ENCODE results near the gene OR9G1.
"Not testable (repeated sequence)": the region's sequence is repeated elsewhere in the genome, so short reads cannot be mapped to it uniquely, and the experiment has no call there.

OR9G1 gene, protein sequence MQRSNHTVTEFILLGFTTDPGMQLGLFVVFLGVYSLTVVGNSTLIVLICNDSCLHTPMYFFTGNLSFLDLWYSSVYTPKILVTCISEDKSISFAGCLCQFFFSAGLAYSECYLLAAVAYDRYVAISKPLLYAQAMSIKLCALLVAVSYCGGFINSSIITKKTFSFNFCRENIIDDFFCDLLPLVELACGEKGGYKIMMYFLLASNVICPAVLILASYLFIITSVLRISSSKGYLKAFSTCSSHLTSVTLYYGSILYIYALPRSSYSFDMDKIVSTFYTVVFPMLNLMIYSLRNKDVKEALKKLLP

DNA sequence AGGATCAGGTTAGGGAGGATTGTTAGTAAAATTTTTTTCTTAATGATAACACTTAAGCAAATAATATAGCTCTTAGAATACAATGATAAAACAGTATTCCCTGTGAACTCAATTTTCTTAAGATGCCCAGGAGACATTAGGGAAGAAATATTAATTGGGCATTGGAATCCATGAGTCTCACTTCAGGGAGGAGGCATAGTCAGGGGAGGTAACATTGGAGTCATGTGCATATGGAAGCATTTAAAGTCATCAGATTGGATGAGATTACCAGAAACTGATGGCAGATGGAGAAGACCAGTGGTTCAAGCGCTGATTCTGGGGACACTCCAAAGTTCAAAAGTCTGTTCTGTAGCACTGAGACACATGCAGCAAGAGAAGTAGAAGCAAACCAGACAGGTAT lies at the start of gene OR9G1:
OR9G1 (plus strand) TSS at position 301 of the 400 bp plus-strand sequence. CDS start 1,293 bp downstream, outside the sequence.
- no peak for DNase-seq (ENCODE audit: low read depth)

DNA sequence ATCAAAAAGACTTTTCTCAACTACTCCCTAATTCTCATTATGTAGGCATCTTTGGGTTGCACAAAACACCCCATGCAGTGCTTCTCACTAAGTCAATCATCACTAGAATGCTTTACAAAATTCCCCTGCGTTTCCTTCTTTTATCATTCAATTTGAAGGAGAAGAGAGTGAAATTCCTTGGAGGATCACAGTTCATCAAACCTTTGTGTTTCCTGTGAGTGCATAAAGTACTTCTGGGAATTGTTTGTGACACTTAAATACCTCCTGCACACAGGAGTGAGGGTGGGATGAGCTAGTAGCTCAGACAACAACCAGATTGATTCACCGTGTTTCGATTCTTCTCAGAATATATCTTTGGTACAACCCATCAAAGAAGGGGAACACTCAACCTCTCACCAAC lies 39.1 kb upstream of the OR9G1 start:
- no peak for DNase-seq (ENCODE audit: low read depth)

GRCh38 chr11:56663386-56663785 lies 35.5 kb upstream of the OR9G1 start, which contains the start of gene OR5AR1:
OR5AR1 (plus strand) TSS chr11:56663686; CDS start chr11:56663686, 0 bp downstream.
- DNase-seq (ENCODE audit: low read depth), result no peak

- no peak for DNase-seq (ENCODE audit: low read depth)
These were observed 27.9 kb upstream of the OR9G1 start for GRCh38 chr11:56670984-56671383.

DNA sequence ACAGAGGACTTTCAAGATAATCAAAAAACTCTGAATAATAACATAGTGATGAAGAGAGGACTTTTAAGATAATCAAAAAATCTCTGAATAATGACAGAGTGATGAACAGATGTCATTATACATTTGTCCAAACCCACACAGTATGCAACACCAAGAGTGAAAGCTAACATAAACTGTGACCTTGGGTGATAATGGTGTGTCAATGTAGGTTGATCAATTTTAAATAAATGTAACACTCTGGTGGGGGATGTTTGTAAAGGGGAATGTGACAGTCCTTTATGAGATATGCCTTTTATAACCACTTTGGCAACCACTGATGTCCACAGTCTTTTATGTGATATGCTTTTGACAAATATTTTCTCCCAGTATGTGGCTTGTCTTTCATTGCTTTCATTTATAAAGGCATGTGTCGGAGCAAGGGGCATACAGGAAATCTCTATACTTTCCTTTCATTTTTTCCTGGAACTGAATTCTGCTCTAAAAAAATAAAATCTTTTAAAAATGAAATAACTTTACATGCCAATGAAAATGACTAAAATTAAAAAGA lies 10.3 kb upstream of the OR9G1 start:
- no peak for DNase-seq (ENCODE audit: low read depth)

DNA sequence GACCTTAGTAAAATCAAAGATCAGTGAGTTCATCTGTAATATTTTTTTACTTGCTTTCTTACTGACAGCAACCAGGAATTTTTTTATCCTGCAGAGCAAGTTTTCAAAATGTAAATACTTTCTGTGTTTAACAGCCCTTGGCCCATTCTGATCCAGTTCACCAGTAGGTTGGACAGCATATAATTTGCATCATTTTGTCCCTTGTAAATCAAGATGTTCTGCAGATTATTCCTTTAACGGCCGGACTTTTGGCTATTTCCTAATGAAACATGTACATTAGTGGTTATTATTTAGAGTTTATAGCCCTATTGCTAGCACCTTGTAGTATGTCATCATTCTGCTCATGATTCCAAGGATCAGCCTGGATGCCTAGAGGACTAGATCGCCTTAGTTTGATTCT lies 7.7 kb upstream of the OR9G1 start:
- DNase-seq (ENCODE audit: low read depth), result not testable (repeated sequence)

DNA sequence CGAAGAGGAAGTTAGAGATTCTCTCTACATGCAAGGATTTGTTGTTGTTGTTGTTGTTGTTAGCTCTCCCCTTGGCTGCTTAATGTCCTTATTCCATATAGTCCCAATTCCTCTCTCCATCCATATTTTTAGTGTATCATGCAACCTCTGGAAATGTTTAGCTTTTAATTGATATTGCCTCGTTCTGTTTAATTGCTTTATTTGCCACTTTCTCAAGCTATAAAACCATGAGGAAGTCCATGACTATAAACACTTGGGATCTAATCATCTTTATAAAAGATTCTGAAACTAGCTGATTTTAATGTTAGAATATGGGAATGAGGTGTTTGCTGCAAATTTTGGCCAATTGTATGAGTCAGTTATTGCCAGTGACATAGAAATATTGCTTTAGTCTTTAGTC lies 5.5 kb upstream of the OR9G1 start:
- DNase-seq (ENCODE audit: low read depth), result no peak

GRCh38 chr11:56700242-56700913 lies 1.5 kb downstream of the OR9G1 start:
- DNase-seq (ENCODE audit: low read depth), result no peak

DNA sequence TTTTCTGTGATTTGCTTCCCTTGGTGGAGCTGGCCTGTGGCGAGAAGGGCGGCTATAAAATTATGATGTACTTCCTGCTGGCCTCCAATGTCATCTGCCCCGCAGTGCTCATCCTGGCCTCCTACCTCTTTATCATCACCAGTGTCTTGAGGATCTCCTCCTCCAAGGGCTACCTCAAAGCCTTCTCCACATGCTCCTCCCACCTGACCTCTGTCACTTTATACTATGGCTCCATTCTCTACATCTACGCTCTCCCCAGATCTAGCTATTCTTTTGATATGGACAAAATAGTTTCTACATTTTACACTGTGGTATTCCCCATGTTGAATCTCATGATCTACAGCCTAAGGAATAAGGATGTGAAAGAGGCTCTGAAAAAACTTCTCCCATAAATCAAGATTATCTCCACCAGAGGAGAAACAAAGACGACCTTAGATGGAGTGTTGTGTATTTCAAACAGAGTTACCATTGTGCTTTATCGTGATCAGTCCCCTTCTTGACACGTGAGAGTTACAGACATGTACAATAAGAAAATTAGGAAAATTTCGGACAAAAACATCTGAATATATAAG lies 2.1 kb downstream of the OR9G1 start:
- no peak for DNase-seq (ENCODE audit: low read depth)

GRCh38 chr11:56705784-56706396 lies 7.0 kb downstream of the OR9G1 start:
- no peak for DNase-seq (ENCODE audit: low read depth)

GRCh38 chr11:56706486-56706885 lies 7.6 kb downstream of the OR9G1 start:
- no peak for DNase-seq (ENCODE audit: low read depth)

DNA sequence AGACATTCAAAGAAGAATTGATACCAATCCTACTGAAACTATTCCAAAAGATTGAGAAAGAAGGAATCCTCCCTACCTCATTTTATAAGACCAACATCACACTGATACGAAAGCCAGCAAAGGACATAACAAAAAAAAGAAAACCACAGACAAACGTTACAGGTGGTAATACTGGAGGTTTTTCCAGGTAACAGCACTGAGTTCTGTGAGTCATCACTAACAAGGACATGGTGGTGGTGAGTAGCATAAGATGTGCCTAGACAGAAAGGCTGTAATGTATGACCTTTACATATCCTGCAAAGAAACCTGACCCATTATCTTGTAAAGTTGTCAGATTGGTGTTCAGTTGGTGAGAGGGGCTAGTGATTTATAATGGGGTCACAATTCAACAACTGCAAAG lies 15.3 kb downstream of the OR9G1 start:
- DNase-seq (ENCODE audit: low read depth), result no peak

DNA sequence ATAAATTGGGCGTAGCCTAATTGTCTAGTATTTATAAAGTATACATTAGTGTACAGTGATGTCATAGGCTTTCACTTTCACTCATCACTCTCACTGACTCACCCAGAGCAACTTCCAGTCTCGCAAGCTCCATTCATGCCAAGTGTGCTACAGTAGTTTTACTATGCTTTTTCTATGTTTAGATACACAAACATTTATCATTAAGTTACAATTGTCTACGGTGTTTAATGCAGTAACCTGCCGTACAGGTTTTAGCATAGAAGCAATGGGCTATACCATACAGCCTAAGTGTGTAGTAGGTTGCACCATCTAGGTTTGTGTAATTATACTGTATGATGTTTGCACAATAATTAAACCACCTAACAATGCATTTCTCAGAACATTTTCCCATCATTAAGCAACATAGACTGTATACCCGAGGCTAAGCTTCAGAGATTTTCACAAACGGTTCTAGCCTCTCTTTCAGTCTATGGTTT lies 17.5 kb downstream of the OR9G1 start:
- no peak for DNase-seq (ENCODE audit: low read depth)

GRCh38 chr11:56720513-56720912 lies 21.6 kb downstream of the OR9G1 start:
- no peak for DNase-seq (ENCODE audit: low read depth)

- DNase-seq (ENCODE audit: low read depth), result no peak
These were observed 41.2 kb downstream of the OR9G1 start for GRCh38 chr11:56740107-56740506.

DNA sequence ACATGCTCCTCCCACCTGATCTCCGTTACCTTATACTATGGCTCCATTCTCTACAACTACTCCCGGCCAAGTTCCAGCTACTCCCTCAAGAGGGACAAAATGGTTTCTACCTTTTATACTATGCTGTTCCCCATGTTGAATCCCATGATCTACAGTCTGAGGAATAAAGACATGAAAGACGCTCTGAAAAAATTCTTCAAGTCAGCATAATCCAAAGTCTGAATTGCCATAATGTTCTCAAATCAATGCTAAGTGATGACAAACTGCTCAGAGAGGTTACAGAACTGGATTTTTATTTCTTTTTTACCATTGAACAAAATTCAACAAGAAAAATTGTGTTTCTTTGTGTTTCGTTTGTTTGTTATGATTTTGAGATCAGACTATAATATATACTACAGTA lies 42.0 kb downstream of the OR9G1 start:
- no peak for DNase-seq (ENCODE audit: low read depth)

DNA sequence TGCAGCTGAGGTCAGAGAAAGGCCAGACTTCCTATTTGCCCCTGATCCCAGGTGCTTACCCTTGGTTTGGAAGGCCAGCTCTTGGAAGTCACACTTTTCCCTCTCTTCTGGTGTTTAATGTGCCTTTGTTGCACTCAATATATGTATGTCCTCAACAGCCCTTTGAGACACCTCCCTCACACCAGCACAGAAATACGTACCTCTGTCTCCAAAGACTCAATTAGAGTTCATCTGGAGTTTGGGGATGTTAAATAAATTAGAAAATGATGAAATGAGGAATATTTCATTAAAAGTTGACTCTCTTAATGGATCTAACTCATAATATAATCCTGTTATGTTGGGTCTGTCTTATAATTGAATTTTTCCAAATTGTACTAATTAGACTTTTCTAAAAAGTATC lies 49.7 kb downstream of the OR9G1 start, which contains the start of gene OR9G4:
OR9G4 (minus strand) TSS at position 101 of the 400 bp plus-strand sequence. CDS start 4,931 bp downstream, outside the sequence.
- no peak for DNase-seq (ENCODE audit: low read depth)

GRCh38 chr11:56750190-56750589 lies 51.3 kb downstream of the OR9G1 start:
- no peak for DNase-seq (ENCODE audit: low read depth)

DNA sequence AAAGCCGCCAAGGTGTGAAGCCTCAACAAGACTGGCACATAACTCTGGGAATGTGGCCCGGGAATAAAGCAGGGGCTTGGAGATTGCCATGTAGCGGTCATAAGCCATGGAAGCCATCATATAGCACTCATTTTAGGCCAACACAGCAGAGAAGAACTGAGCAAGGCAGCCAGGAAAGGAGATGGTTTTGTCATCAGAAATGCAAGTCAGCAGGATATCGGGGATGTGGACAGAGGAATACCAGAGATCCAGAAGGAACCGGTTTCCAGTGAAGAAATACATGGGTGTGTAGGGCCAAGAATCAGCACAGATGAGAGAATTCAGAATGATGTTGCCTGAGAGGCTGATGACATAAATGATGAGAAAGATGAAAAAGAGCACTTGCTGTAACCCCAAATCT lies 52.6 kb downstream of the OR9G1 start:
- no peak for DNase-seq (ENCODE audit: low read depth)
